Brain microvascular endothelial cell (primary cell): ENCODE data around the gene PLA2G3.

ENCODE experiments used
- DNase-seq: peaks from one replicate; pipeline ENCODE4 v3.0.0-alpha.2; 2020
- H3K27ac ChIP-seq: fragments of 250-450 bp; sonication (Bioruptor Pico); 2 replicates; pipeline ENCODE4 v1.5.1; 2020; ENCODE audit warnings: mild to moderate bottlenecking, moderate library complexity
- H3K27me3 ChIP-seq: fragments of 250-450 bp; sonication (Bioruptor Pico); replicated peaks from 2 replicates; pipeline ENCODE4 v1.5.1; 2020; ENCODE audit warnings: mild to moderate bottlenecking
- H3K36me3 ChIP-seq: fragments of 250-450 bp; sonication (Bioruptor Pico); replicated peaks from 2 replicates; pipeline ENCODE4 v1.5.1; 2020; ENCODE audit warnings: mild to moderate bottlenecking
- H3K4me3 ChIP-seq: 2 replicates; pipeline ENCODE4 v1.5.1; 2011; ENCODE audit warnings: low read depth, mild to moderate bottlenecking, control low read depth, low read length, moderate library complexity
- CTCF ChIP-seq: IDR thresholded peaks from 2 replicates; pipeline ENCODE4 v1.5.1; 2011; ENCODE audit warnings: low read depth, mild to moderate bottlenecking, moderate library complexity, low read length, control low read depth, inconsistent platforms; ENCODE audit errors: missing control alignments
- in situ Hi-C: cut with HindIII; loops from 2 replicates; pipeline ENCODE4 v1.10.0; 2017; ENCODE audit warnings: low sequenced_read_pairs, low pct_ligation_motif_present

The PLA2G3 gene

DNA sequence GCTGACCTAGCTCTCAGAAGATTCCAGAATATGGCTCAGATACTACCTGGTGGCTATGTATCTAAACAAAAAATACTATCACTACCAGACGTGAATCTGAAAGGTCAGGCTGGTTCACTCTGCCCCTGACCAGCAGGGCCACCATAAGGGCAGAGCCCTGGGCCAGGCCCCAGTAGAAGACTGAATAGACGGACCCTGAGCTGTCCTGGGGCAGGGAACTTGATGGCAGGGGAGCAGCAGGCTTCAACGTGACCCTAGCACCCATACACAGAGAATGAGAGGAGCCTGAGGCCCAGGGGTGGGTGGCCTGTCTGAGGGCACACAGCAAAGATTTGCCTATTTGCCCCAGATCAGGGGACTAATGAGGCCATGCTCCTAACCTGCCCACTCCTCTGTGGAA is 13.0 kb upstream of the PLA2G3 start:
- DNase-seq, result no peak
- TF ChIP-seq CTCF, result no peak
- Histone ChIP-seq H3K27ac (no peak overlapping the region), H3K36me3 (no peaks in the 10 kb centered on the region), H3K27me3 (no peaks in the 10 kb centered on the region), H3K4me3 (no peak overlapping the region)
- in situ Hi-C loops, result no loop called here

- TF ChIP-seq CTCF, result no peak
- Histone ChIP-seq H3K4me3 (no peak overlapping the region), H3K27me3 (no peaks in the 10 kb centered on the region), H3K27ac (no peak overlapping the region), H3K36me3 (no peaks in the 10 kb centered on the region)
- DNase-seq, result no peak
- in situ Hi-C loops, result no loop called here
These were observed 11.6 kb upstream of the PLA2G3 start for GRCh38 chr22:31151872-31152271.

DNA sequence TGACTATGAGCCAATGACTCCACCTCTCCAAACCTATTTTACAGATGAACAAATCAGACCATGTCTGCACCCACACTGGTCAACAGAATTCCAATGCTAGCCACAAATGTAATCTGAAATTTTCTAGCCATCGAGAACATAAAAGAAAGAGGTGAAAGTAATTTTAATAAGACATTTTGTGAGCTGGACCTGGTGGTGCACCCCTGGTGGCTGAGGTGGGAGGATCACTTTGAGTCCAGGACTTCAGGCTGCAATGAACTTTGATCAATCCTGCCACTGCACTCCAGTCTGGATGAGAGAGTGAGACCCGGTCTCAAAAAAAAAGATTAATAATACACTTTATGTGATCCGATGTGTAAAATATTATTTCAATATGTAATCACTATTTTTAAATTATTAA is 10.3 kb upstream of the PLA2G3 start:
- H3K27ac ChIP-seq, result no peak overlapping the region

GRCh38 chr22:31148953-31149627 is 8.8 kb upstream of the PLA2G3 start:
- no peaks in the 10 kb centered on the region for H3K36me3 ChIP-seq
- in situ Hi-C loops, result no loop called here
- no peak overlapping the region for H3K4me3 ChIP-seq
- peak; percentile 79 for DNase-seq
- H3K27me3 ChIP-seq, result no peaks in the 10 kb centered on the region
- H3K27ac ChIP-seq, result no peak overlapping the region
- TF ChIP-seq CTCF, result peak; percentile 99

More for the DNA sequence above, 10.3 kb upstream of the PLA2G3 start:
- DNase-seq, result no peak
- Histone ChIP-seq H3K4me3 (no peak overlapping the region), H3K36me3 (no peaks in the 10 kb centered on the region), H3K27me3 (no peaks in the 10 kb centered on the region)
- peak; percentile 72 for TF ChIP-seq CTCF
- in situ Hi-C loops, result no loop called here

- Histone ChIP-seq H3K27ac (no peak overlapping the region), H3K4me3 (no peak overlapping the region), H3K36me3 (no peaks in the 10 kb centered on the region), H3K27me3 (no peaks in the 10 kb centered on the region)
- TF ChIP-seq CTCF, result no peak
- in situ Hi-C loops, result no loop called here
- DNase-seq, result no peak
These were observed 8.2 kb upstream of the PLA2G3 start for GRCh38 chr22:31148488-31148887.

DNA sequence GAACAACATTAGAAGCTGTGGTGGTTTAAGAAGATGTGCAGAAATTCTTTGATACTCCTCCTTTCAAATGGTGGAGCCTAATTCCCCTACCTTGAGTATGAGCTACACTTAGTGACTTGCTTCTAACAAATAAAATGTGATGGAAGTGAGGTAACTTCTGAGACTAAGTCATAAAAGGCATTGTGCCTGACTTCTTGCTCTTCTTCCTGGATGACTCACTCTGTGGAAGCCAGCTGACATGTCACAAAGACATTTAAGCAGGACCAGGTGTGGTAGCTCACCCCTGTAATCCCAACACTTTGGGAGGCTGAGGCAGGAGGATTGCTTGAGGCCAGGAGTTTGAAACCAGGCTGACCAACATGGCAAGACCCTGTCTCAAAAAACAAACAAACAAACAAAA is 3.9 kb upstream of the PLA2G3 start:
- Histone ChIP-seq H3K4me3 (no peak overlapping the region), H3K27ac (no peak overlapping the region), H3K27me3 (no peaks in the 10 kb centered on the region), H3K36me3 (no peaks in the 10 kb centered on the region)
- no peak for TF ChIP-seq CTCF
- in situ Hi-C loops, result no loop called here
- peak; percentile 12 for DNase-seq
